IMR-90 (cell line): ENCODE results near the gene ARV1.

Experiments used
- BHLHE40 ChIP-seq: fragments of 150-350 bp; IDR thresholded peaks from 2 replicates; pipeline ENCODE4 v1.6.1; 2016; ENCODE audit warnings: mild to moderate bottlenecking, low read depth, low read length
- CEBPB ChIP-seq: IDR thresholded peaks from 2 replicates; pipeline ENCODE4 v1.6.1; 2012; ENCODE audit warnings: low read depth, low read length, improper control_type of control experiment
- CHD1 ChIP-seq: IDR thresholded peaks from 2 replicates; pipeline ENCODE4 v1.6.1; 2012; ENCODE audit warnings: low read depth, low read length, improper control_type of control experiment
- CTCF ChIP-seq: conservative IDR thresholded peaks from 2 replicates; pipeline ENCODE4 v1.5.1; 2012; ENCODE audit warnings: mild to moderate bottlenecking, low read depth, low read length, improper control_type of control experiment
- MAZ ChIP-seq: IDR thresholded peaks from 2 replicates; pipeline ENCODE4 v1.6.1; 2012; ENCODE audit warnings: low read depth, mild to moderate bottlenecking, low read length, improper control_type of control experiment, moderate library complexity, borderline replicate concordance
- NFE2L2 ChIP-seq: fragments of 150-350 bp; IDR thresholded peaks from 2 replicates; pipeline ENCODE4 v1.6.1; 2016; ENCODE audit warnings: low read depth, mild to moderate bottlenecking, low read length
- POLR2A ChIP-seq: IDR thresholded peaks from 2 replicates; pipeline ENCODE4 v1.6.1; 2012; ENCODE audit warnings: mild to moderate bottlenecking, low read depth, low read length
- RAD21 ChIP-seq: IDR thresholded peaks from 2 replicates; pipeline ENCODE4 v1.6.1; 2012; ENCODE audit warnings: low read length, improper control_type of control experiment
- RCOR1 ChIP-seq: IDR thresholded peaks from 2 replicates; pipeline ENCODE4 v1.6.1; 2012; ENCODE audit warnings: mild to moderate bottlenecking, low read length, improper control_type of control experiment; ENCODE audit not compliant: insufficient replicate concordance
- USF2 ChIP-seq: fragments of 150-350 bp; IDR thresholded peaks from 2 replicates; pipeline ENCODE4 v1.6.1; 2017; ENCODE audit warnings: mild to moderate bottlenecking, antibody characterized with exemption, low read length, low read depth

- TF ChIP-seq POLR2A: no peak
- TF ChIP-seq CTCF: no peak
- no peak for TF ChIP-seq RCOR1
- no peak for TF ChIP-seq BHLHE40
- no peak for TF ChIP-seq USF2
- no peak for TF ChIP-seq CEBPB
- TF ChIP-seq RAD21: no peak
- TF ChIP-seq CHD1: no peak
- no peak for TF ChIP-seq NFE2L2
- no peak for TF ChIP-seq MAZ
These were observed 30.6 kb upstream of the ARV1 start for GRCh38 chr1:230948301-230948700.
